SK-N-SH treated with all-trans-retinoic acid at 6 μM for 48 hours (cell line): ENCODE data around the gene ARHGEF4.

ENCODE experiments used
- ARNTL ChIP-seq: fragments of 450-650 bp; formaldehyde crosslinking; IDR thresholded peaks from 2 replicates; pipeline ENCODE4 v1.5.0; 2020; ENCODE audit warnings: low read depth, mild to moderate bottlenecking, moderate library complexity, borderline replicate concordance
- CSRNP3 ChIP-seq: fragments of 250-450 bp; sonication (Bioruptor Pico); IDR thresholded peaks from 2 replicates; pipeline ENCODE4 v1.5.1; 2021; ENCODE audit warnings: mild to moderate bottlenecking, moderate library complexity
- ISL1 ChIP-seq: fragments of 250-450 bp; sonication (Bioruptor Pico); IDR thresholded peaks from 2 replicates; pipeline ENCODE4 v2.1.2; 2022; ENCODE audit warnings: mild to moderate bottlenecking, moderate library complexity
- POU6F1 ChIP-seq: fragments of 250-450 bp; sonication (Bioruptor Pico); IDR thresholded peaks from 2 replicates; pipeline ENCODE4 v1.8.0; 2021; ENCODE audit warnings: low read depth, mild to moderate bottlenecking, moderate library complexity, borderline replicate concordance
- PPARA ChIP-seq: fragments of 250-450 bp; sonication (Bioruptor Pico); IDR thresholded peaks from 2 replicates; pipeline ENCODE4 v1.5.0; 2020; ENCODE audit warnings: mild to moderate bottlenecking, borderline replicate concordance
- RARB ChIP-seq: fragments of 250-450 bp; sonication (Bioruptor Pico); IDR thresholded peaks from 2 replicates; pipeline ENCODE4 v1.8.0; 2021; ENCODE audit warnings: mild to moderate bottlenecking, moderate library complexity
- SNAI2 ChIP-seq: fragments of 250-450 bp; sonication (Bioruptor Pico); IDR thresholded peaks from 2 replicates; pipeline ENCODE4 v1.5.0; 2020; ENCODE audit warnings: mild to moderate bottlenecking, moderate library complexity
- TCF4 ChIP-seq: fragments of 250-450 bp; sonication (Bioruptor Pico); IDR thresholded peaks from 2 replicates; pipeline ENCODE4 v1.8.0; 2021; ENCODE audit warnings: mild to moderate bottlenecking, moderate library complexity, borderline replicate concordance
- ZFP3 ChIP-seq: fragments of 250-450 bp; sonication (Bioruptor Pico); IDR thresholded peaks from 2 replicates; pipeline ENCODE4 v1.5.0; 2020; ENCODE audit warnings: mild to moderate bottlenecking, moderate library complexity
- ZNF565 ChIP-seq: fragments of 450-650 bp; formaldehyde crosslinking; conservative IDR thresholded peaks from 2 replicates; pipeline ENCODE4 v1.5.0; 2020; ENCODE audit warnings: low read depth, mild to moderate bottlenecking, moderate library complexity
- ZNF70 ChIP-seq: fragments of 450-650 bp; formaldehyde crosslinking; IDR thresholded peaks from 2 replicates; pipeline ENCODE4 v1.5.0; 2020; ENCODE audit warnings: mild to moderate bottlenecking, moderate library complexity
- TF ChIP-seq, protein P1 (sequence below): fragments of 250-450 bp; sonication (Bioruptor Pico); IDR thresholded peaks from 2 replicates; pipeline ENCODE4 v1.5.1; 2020; ENCODE audit warnings: low read depth, mild to moderate bottlenecking, moderate library complexity
- TF ChIP-seq, protein P2 (sequence below): fragments of 250-450 bp; sonication (Bioruptor Pico); IDR thresholded peaks from 2 replicates; pipeline ENCODE4 v1.5.0; 2020; ENCODE audit warnings: mild to moderate bottlenecking, moderate library complexity
- TF ChIP-seq, protein P3 (sequence below): fragments of 250-450 bp; sonication (Bioruptor Pico); IDR thresholded peaks from 2 replicates; pipeline ENCODE4 v1.8.0; 2020; ENCODE audit warnings: mild to moderate bottlenecking, moderate library complexity, borderline replicate concordance

GRCh38 chr2:130964931-130965330, 128.2 kb downstream of the ARHGEF4 start:
- TF ChIP-seq POU6F1: no peak
- no peak for TF ChIP-seq ZFP3 (CRISPR knock-in tag)
- no peak for TF ChIP-seq RARB (CRISPR knock-in tag)
- no peak for TF ChIP-seq ISL1 (CRISPR knock-in tag)
- TF ChIP-seq TCF4 (CRISPR knock-in tag): no peak
- TF ChIP-seq, protein P1, sequence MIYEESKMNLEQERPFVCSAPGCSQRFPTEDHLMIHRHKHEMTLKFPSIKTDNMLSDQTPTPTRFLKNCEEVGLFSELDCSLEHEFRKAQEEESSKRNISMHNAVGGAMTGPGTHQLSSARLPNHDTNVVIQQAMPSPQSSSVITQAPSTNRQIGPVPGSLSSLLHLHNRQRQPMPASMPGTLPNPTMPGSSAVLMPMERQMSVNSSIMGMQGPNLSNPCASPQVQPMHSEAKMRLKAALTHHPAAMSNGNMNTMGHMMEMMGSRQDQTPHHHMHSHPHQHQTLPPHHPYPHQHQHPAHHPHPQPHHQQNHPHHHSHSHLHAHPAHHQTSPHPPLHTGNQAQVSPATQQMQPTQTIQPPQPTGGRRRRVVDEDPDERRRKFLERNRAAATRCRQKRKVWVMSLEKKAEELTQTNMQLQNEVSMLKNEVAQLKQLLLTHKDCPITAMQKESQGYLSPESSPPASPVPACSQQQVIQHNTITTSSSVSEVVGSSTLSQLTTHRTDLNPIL (CRISPR knock-in tag): no peak
- no peak for TF ChIP-seq ARNTL (CRISPR knock-in tag)
- TF ChIP-seq CSRNP3 (CRISPR knock-in tag): no peak
- TF ChIP-seq, protein P2, sequence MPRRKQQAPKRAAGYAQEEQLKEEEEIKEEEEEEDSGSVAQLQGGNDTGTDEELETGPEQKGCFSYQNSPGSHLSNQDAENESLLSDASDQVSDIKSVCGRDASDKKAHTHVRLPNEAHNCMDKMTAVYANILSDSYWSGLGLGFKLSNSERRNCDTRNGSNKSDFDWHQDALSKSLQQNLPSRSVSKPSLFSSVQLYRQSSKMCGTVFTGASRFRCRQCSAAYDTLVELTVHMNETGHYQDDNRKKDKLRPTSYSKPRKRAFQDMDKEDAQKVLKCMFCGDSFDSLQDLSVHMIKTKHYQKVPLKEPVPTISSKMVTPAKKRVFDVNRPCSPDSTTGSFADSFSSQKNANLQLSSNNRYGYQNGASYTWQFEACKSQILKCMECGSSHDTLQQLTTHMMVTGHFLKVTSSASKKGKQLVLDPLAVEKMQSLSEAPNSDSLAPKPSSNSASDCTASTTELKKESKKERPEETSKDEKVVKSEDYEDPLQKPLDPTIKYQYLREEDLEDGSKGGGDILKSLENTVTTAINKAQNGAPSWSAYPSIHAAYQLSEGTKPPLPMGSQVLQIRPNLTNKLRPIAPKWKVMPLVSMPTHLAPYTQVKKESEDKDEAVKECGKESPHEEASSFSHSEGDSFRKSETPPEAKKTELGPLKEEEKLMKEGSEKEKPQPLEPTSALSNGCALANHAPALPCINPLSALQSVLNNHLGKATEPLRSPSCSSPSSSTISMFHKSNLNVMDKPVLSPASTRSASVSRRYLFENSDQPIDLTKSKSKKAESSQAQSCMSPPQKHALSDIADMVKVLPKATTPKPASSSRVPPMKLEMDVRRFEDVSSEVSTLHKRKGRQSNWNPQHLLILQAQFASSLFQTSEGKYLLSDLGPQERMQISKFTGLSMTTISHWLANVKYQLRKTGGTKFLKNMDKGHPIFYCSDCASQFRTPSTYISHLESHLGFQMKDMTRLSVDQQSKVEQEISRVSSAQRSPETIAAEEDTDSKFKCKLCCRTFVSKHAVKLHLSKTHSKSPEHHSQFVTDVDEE (CRISPR knock-in tag): no peak
- TF ChIP-seq ZNF70 (CRISPR knock-in tag): no peak
- no peak for TF ChIP-seq PPARA (CRISPR knock-in tag)
- TF ChIP-seq, protein P3, sequence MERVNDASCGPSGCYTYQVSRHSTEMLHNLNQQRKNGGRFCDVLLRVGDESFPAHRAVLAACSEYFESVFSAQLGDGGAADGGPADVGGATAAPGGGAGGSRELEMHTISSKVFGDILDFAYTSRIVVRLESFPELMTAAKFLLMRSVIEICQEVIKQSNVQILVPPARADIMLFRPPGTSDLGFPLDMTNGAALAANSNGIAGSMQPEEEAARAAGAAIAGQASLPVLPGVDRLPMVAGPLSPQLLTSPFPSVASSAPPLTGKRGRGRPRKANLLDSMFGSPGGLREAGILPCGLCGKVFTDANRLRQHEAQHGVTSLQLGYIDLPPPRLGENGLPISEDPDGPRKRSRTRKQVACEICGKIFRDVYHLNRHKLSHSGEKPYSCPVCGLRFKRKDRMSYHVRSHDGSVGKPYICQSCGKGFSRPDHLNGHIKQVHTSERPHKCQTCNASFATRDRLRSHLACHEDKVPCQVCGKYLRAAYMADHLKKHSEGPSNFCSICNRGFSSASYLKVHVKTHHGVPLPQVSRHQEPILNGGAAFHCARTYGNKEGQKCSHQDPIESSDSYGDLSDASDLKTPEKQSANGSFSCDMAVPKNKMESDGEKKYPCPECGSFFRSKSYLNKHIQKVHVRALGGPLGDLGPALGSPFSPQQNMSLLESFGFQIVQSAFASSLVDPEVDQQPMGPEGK (CRISPR knock-in tag): no peak
- no peak for TF ChIP-seq SNAI2
- no peak for TF ChIP-seq ZNF565 (CRISPR knock-in tag)
